ENCODE data around the gene HPSE2.

HPSE2 gene

GRCh38 chr10:99008054-99008453 lies 227.6 kb downstream of the HPSE2 start:
- TF ChIP-seq PPARA (CRISPR knock-in tag; IDR thresholded peaks at IDR 0.05; ENCODE audit: borderline replicate concordance) (no peak), CSDC2 (CRISPR knock-in tag; IDR thresholded peaks at IDR 0.05) (no peak), PATZ1 (CRISPR knock-in tag; IDR thresholded peaks at IDR 0.05; ENCODE audit: borderline replicate concordance) (no peak), BACH2 (CRISPR knock-in tag; IDR thresholded peaks at IDR 0.05; ENCODE audit: borderline replicate concordance) (peak; percentile 70; the same call in 1 of the 2 replicates), ZNF8 (CRISPR knock-in tag; IDR thresholded peaks at IDR 0.05) (peak; percentile 51), GLIS3 (CRISPR knock-in tag; IDR thresholded peaks at IDR 0.05) (peak; percentile 98), ZC3H10 (CRISPR knock-in tag; IDR thresholded peaks at IDR 0.05) (no peak), ISL1 (CRISPR knock-in tag; IDR thresholded peaks at IDR 0.05) (peak; percentile 98), TCF4 (CRISPR knock-in tag; IDR thresholded peaks at IDR 0.05; ENCODE audit: borderline replicate concordance) (peak; percentile 100), RARB (CRISPR knock-in tag; IDR thresholded peaks at IDR 0.05) (no peak), POU6F1 (CRISPR knock-in tag; IDR thresholded peaks at IDR 0.05; ENCODE audit: borderline replicate concordance, low read depth) (no peak; the same call in 1 of the 2 replicates), ARNTL (CRISPR knock-in tag; IDR thresholded peaks at IDR 0.05; ENCODE audit: borderline replicate concordance, low read depth) (peak; percentile 39; the same call in 1 of the 2 replicates), ZFP3 (CRISPR knock-in tag; IDR thresholded peaks at IDR 0.05) (0 out of 2 replicates have a peak, but pooled peaks have one; percentile 65), ZFP30 (CRISPR knock-in tag; IDR thresholded peaks at IDR 0.05) (peak; percentile 20; the same call in 1 of the 2 replicates), OSR1 (CRISPR knock-in tag; IDR thresholded peaks at IDR 0.05) (no peak), CSRNP3 (CRISPR knock-in tag; IDR thresholded peaks at IDR 0.05) (peak; percentile 97), ZNF70 (CRISPR knock-in tag; IDR thresholded peaks at IDR 0.05) (0 out of 2 replicates have a peak, but pooled peaks have one; percentile 9), TOX (CRISPR knock-in tag; IDR thresholded peaks at IDR 0.05; ENCODE audit: borderline replicate concordance) (no peak), TSHZ2 (CRISPR knock-in tag; IDR thresholded peaks at IDR 0.05) (peak; percentile 98), SNAI2 (CRISPR knock-in tag; IDR thresholded peaks at IDR 0.05) (no peak), ZNF565 (CRISPR knock-in tag; conservative IDR thresholded peaks at IDR 0.05; ENCODE audit: low read depth) (0 out of 2 replicates have a peak, but pooled peaks have one; percentile 9), ESRRG (CRISPR knock-in tag; IDR thresholded peaks at IDR 0.05) (peak; percentile 88; the same call in 1 of the 2 replicates)
- TF ChIP-seq, protein P1, sequence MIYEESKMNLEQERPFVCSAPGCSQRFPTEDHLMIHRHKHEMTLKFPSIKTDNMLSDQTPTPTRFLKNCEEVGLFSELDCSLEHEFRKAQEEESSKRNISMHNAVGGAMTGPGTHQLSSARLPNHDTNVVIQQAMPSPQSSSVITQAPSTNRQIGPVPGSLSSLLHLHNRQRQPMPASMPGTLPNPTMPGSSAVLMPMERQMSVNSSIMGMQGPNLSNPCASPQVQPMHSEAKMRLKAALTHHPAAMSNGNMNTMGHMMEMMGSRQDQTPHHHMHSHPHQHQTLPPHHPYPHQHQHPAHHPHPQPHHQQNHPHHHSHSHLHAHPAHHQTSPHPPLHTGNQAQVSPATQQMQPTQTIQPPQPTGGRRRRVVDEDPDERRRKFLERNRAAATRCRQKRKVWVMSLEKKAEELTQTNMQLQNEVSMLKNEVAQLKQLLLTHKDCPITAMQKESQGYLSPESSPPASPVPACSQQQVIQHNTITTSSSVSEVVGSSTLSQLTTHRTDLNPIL (CRISPR knock-in tag; IDR thresholded peaks at IDR 0.05; ENCODE audit: low read depth): peak; percentile 92
- no peak for ATAC-seq

- peak; percentile 89 for TF ChIP-seq TCF4 (CRISPR knock-in tag; IDR thresholded peaks at IDR 0.05; ENCODE audit: borderline replicate concordance)
- no peak for TF ChIP-seq ARNTL (CRISPR knock-in tag; IDR thresholded peaks at IDR 0.05; ENCODE audit: borderline replicate concordance, low read depth)
- no peak for TF ChIP-seq GLIS3 (CRISPR knock-in tag; IDR thresholded peaks at IDR 0.05)
- TF ChIP-seq CSRNP3 (CRISPR knock-in tag; IDR thresholded peaks at IDR 0.05): peak; percentile 33; the same call in 1 of the 2 replicates
- TF ChIP-seq ZNF8 (CRISPR knock-in tag; IDR thresholded peaks at IDR 0.05): no peak
- TF ChIP-seq ZNF565 (CRISPR knock-in tag; conservative IDR thresholded peaks at IDR 0.05; ENCODE audit: low read depth): no peak
- peak; percentile 66; the same call in 1 of the 2 replicates for TF ChIP-seq TSHZ2 (CRISPR knock-in tag; IDR thresholded peaks at IDR 0.05)
- no peak for ATAC-seq
Observed at GRCh38 chr10:99007457-99007856, 228.2 kb downstream of the HPSE2 start.
